ENCODE data around the gene CDC37. TPM values are rescaled to one million over a fixed set of nuclear protein-coding genes. Genes with fewer than 3 reads are reported as not detected.

CDC37 gene
- total RNA-seq, 1 donor from 2014 or later = 173 TPM

GRCh38 chr19:10420444-10421239 lies 17.3 kb upstream of the CDC37 start, which contains the start of gene PDE4A:
TSS of gene PDE4A (plus strand) at chr19:10420538. CDS start at chr19:10420765, 227 bp downstream.
- DNase-seq = peak; percentile 60
- H3K36me3 Mint-ChIP-seq (ENCODE audit: low read depth) = no peaks in the 10 kb centered on the region
- peaks cover 80% of the 10 kb centered on the region for H3K4me1 Mint-ChIP-seq
- H3K27me3 Mint-ChIP-seq = peaks cover 41% of the 10 kb centered on the region
- ATAC-seq (ENCODE audit: low read depth) = no peak
- H3K27ac Mint-ChIP-seq = peak within 1 kb of the TSS; percentile 55
- CTCF ChIA-PET = interaction anchor here (0.7 to 3.4 kb wide), 6 partner anchors 9 to 17 kb away, joined by 3 to 15 read pairs (median 7); partner anchors contain the start of gene CDC37
- intact Hi-C loops (cut with micrococcal nuclease) = loop anchor here (5.0 to 10.0 kb wide), 2 partner anchors 82 to 316 kb away; partner anchors contain the start of genes ANGPTL6, KEAP1 and PPAN
- peak within 1 kb of the TSS; percentile 73 for H3K4me3 Mint-ChIP-seq
- POLR2A ChIA-PET = interaction anchor here (0.6 to 24.9 kb wide), 4 partner anchors 5 to 319 kb away, joined by 3 to 541 read pairs (median 272); partner anchors contain the start of genes CDC37 and PDE4A
- no peaks in the 10 kb centered on the region for H3K9me3 Mint-ChIP-seq
- TF ChIP-seq CTCF (IDR thresholded peaks at IDR 0.05) = no peak

- no peak for TF ChIP-seq CTCF (IDR thresholded peaks at IDR 0.05)
- H3K4me3 Mint-ChIP-seq = peak overlapping the region; percentile 73
- no peaks in the 10 kb centered on the region for H3K36me3 Mint-ChIP-seq (ENCODE audit: low read depth)
- peaks cover 79% of the 10 kb centered on the region for H3K4me1 Mint-ChIP-seq
- POLR2A ChIA-PET = interaction anchor here (0.6 to 24.9 kb wide), 5 partner anchors 6 to 318 kb away, joined by 3 to 541 read pairs (median 4); partner anchors contain the start of genes CDC37, KEAP1 and PDE4A
- peaks cover 41% of the 10 kb centered on the region for H3K27me3 Mint-ChIP-seq
- H3K27ac Mint-ChIP-seq = peak overlapping the region; percentile 55
- ATAC-seq (ENCODE audit: low read depth) = peak; percentile 29
- DNase-seq = no peak
- no peaks in the 10 kb centered on the region for H3K9me3 Mint-ChIP-seq
- CTCF ChIA-PET = interaction anchor here (1.1 to 3.4 kb wide), 4 partner anchors 8 to 17 kb away, joined by 3 to 15 read pairs (median 8); partner anchors contain the start of gene CDC37
- intact Hi-C loops (cut with micrococcal nuclease) = loop anchor here (2.0 to 10.0 kb wide), 4 partner anchors 13 to 315 kb away; partner anchors contain the start of genes ANGPTL6, CDKN2D, KEAP1 and KRI1
Observed at GRCh38 chr19:10419646-10420443, 16.5 kb upstream of the CDC37 start.

- peak overlapping the region; percentile 73 for H3K4me3 Mint-ChIP-seq
- CTCF ChIA-PET = interaction anchor here (0.6 to 3.4 kb wide), 4 partner anchors 16 to 32 kb away, joined by 3 to 15 read pairs (median 4); partner anchors contain the start of gene CDC37
- ATAC-seq (ENCODE audit: low read depth) = no peak
Observed at GRCh38 chr19:10419200-10419645, 15.9 kb upstream of the CDC37 start.

More at GRCh38 chr19:10419200-10419645, 15.9 kb upstream of the CDC37 start:
- DNase-seq = peak; percentile 54
- Mint-ChIP-seq H3K4me1 (peaks cover 73% of the 10 kb centered on the region), H3K36me3 (ENCODE audit: low read depth) (no peaks in the 10 kb centered on the region), H3K27me3 (peaks cover 41% of the 10 kb centered on the region), H3K9me3 (no peaks in the 10 kb centered on the region), H3K27ac (peak overlapping the region; percentile 55)
- TF ChIP-seq CTCF (IDR thresholded peaks at IDR 0.05) = no peak
- POLR2A ChIA-PET = interaction anchor here (0.8 to 24.9 kb wide), 4 partner anchors 6 to 168 kb away, joined by 4 to 541 read pairs (median 273); partner anchors contain the start of genes CDC37, KEAP1 and PDE4A
- intact Hi-C loops (cut with micrococcal nuclease) = loop anchor here (2.0 to 5.0 kb wide), 2 partner anchors 14 to 148 kb away; partner anchors contain the start of genes CDKN2D and KRI1
